Hippocampal formation (tissue), 2 donors: ENCODE measurements around the gene SACS.
"Not testable (repeated sequence)": the region's sequence is repeated elsewhere in the genome, so short reads cannot be mapped to it uniquely, and the experiment has no call there.

Experiments used
- DNase-seq, 2 donors: peaks; one replicate each; lab custom pipeline; 2025; lab: John Stamatoyannopoulos, UW

Gene SACS

GRCh38 chr13:23455401-23456185 is 22.1 kb upstream of the SACS start:
- DNase-seq: no peak

GRCh38 chr13:23453132-23453531 is 19.6 kb upstream of the SACS start:
- DNase-seq: no peak

- no peak for DNase-seq
Observed at GRCh38 chr13:23450340-23451046, 17.0 kb upstream of the SACS start.

- no peak for DNase-seq
Observed at GRCh38 chr13:23449398-23450162, 16.1 kb upstream of the SACS start.

- no peak for DNase-seq
Observed at GRCh38 chr13:23447927-23448326, 14.4 kb upstream of the SACS start.

GRCh38 chr13:23445794-23446193 is 12.3 kb upstream of the SACS start:
- no peak for DNase-seq

- DNase-seq: no peak
Observed at GRCh38 chr13:23443878-23444277, 10.4 kb upstream of the SACS start.

- no peak for DNase-seq
Observed at GRCh38 chr13:23443110-23443509, 9.6 kb upstream of the SACS start.

GRCh38 chr13:23440821-23441618 is 7.5 kb upstream of the SACS start:
- DNase-seq: no peak

GRCh38 chr13:23440324-23440723 is 6.8 kb upstream of the SACS start:
- DNase-seq: not testable (repeated sequence)

GRCh38 chr13:23437916-23438315 is 4.4 kb upstream of the SACS start:
- no peak for DNase-seq

- no peak for DNase-seq
Observed at GRCh38 chr13:23436680-23437079, 3.2 kb upstream of the SACS start.

- DNase-seq: no peak
Observed at GRCh38 chr13:23434491-23434890, 989 bp upstream of the SACS start.

GRCh38 chr13:23432626-23433025 is 876 bp downstream of the SACS start:
- no peak for DNase-seq

GRCh38 chr13:23430664-23431063 is 2.8 kb downstream of the SACS start:
- no peak for DNase-seq

GRCh38 chr13:23427881-23428528 is 5.5 kb downstream of the SACS start:
- no peak for DNase-seq

GRCh38 chr13:23427342-23427843 is 6.1 kb downstream of the SACS start:
- DNase-seq: no peak

- no peak for DNase-seq
Observed at GRCh38 chr13:23421596-23421995, 11.9 kb downstream of the SACS start.

- DNase-seq: no peak
Observed at GRCh38 chr13:23418776-23419683, 14.5 kb downstream of the SACS start.

- DNase-seq: no peak
Observed at GRCh38 chr13:23414682-23415081, 18.8 kb downstream of the SACS start.
